Adipocyte (in vitro differentiated cells): ENCODE data around the gene SMCO4.
A peak's percentile ranks its signal among the peaks of the same experiment; 100 is the strongest.
"Not testable (repeated sequence)": the region's sequence is repeated elsewhere in the genome, so short reads cannot be mapped to it uniquely, and the experiment has no call there.

Experiments used
- DNase-seq: peaks from one replicate; pipeline ENCODE4 v3.0.0-alpha.2; 2015; ENCODE audit warnings: low read depth
- H3K27me3 ChIP-seq: replicated peaks from 2 replicates; pipeline ENCODE4 v1.7.0; 2013; ENCODE audit warnings: mild to moderate bottlenecking, low read length, moderate library complexity; ENCODE audit not compliant: control insufficient read depth, insufficient read depth
- H3K36me3 ChIP-seq: 2 replicates; pipeline ENCODE4 v1.7.0; 2013; ENCODE audit warnings: low read length, mild to moderate bottlenecking, moderate library complexity; ENCODE audit not compliant: control insufficient read depth, insufficient read depth, severe bottlenecking
- H3K4me1 ChIP-seq: 2 replicates; pipeline ENCODE4 v1.7.0; 2013; ENCODE audit warnings: mild to moderate bottlenecking, low read length, moderate library complexity; ENCODE audit not compliant: control insufficient read depth, insufficient read depth
- H3K4me3 ChIP-seq: 2 replicates; pipeline ENCODE4 v1.7.0; 2013; ENCODE audit warnings: mild to moderate bottlenecking, low read length, moderate library complexity
- H3K9ac ChIP-seq: 2 replicates; pipeline ENCODE4 v1.7.0; 2013; ENCODE audit warnings: mild to moderate bottlenecking, low read length, moderate library complexity
- H3K9me3 ChIP-seq: 2 replicates; pipeline ENCODE4 v1.7.0; 2013; ENCODE audit warnings: mild to moderate bottlenecking, low read length, moderate library complexity; ENCODE audit not compliant: control insufficient read depth

The SMCO4 gene, protein sequence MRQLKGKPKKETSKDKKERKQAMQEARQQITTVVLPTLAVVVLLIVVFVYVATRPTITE

DNA sequence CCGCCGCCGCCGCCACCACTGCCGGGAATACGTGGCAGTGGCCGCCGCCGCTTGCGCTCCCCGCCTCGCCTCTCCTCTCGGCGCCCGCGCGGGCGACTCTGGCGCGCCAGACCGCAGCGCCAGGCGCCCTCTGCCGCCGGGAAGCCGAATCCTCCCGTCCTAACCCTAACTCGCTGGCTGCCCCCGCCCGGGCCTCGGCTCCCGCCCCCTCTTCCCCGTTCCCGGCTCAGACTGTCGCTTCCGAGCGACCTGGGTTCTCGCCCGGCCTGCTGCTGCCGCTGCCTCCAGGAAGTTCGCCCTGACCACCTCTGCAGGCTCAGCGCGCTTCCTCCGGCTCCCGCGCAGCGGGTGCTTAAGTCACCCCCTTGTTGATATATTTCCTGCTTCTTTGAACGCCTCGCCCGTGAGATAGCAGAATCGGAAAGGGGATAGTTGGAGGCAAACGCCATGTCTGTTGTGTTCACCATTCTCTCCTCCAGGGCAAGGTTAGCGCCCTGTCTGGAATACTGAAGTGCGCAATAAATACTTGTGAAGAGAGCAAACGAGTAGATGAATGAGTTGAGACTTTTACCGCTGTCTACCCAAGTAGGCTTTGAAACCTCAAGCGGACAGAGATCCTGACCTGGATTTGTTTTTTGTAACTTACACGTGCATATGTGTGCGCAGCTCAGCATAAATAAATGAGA is at the start of gene SMCO4:
Gene SMCO4, minus strand, starts transcription at position 100 of the 686 bp plus-strand sequence. CDS start 64,202 bp downstream, outside the sequence.
- DNase-seq, result peak; percentile 95
- no peaks in the 10 kb centered on the region for H3K9me3 ChIP-seq
- no peaks in the 10 kb centered on the region for H3K36me3 ChIP-seq
- peak within 1 kb of the TSS; percentile 86 for H3K4me3 ChIP-seq
- peaks cover 6% of the 10 kb centered on the region for H3K4me1 ChIP-seq
- peak within 1 kb of the TSS; percentile 82 for H3K9ac ChIP-seq
- peaks cover 8% of the 10 kb centered on the region for H3K27me3 ChIP-seq

DNA sequence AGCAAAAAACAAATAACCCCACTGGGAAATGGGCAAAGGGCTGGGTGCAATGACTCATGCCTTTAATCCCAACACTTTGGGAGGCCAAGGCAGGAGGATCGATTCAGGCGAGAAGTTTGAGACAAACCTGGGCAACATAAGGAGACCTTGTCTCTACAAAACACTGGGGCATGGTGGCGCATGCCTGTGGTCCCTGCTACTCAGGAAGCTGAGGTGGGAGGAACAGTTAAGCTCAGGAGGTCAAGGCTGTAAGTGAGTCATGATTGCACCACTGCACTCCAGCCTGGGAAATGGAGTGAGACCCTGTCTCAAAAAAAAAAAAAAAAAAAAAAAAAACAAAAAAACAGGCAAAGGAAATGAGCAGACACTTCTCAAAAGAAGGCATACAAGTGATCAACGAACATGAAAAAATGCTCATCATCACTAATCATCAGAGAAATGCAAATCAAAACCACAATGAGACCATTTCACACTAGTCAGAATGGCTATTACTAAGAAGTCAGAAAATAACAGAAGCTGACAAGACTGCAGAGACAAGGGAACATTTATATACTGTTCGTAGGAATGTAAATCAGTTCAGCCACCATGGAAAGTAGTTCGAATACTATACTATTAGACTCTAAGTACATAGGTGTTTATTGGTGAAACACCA is 48.2 kb upstream of the SMCO4 start:
- H3K9me3 ChIP-seq, result no peaks in the 10 kb centered on the region
- H3K36me3 ChIP-seq, result no peaks in the 10 kb centered on the region
- no peak for DNase-seq
- H3K27me3 ChIP-seq, result peaks cover 12% of the 10 kb centered on the region
- no peaks in the 10 kb centered on the region for H3K4me1 ChIP-seq
- no peak overlapping the region for H3K9ac ChIP-seq
- H3K4me3 ChIP-seq, result no peak overlapping the region

DNA sequence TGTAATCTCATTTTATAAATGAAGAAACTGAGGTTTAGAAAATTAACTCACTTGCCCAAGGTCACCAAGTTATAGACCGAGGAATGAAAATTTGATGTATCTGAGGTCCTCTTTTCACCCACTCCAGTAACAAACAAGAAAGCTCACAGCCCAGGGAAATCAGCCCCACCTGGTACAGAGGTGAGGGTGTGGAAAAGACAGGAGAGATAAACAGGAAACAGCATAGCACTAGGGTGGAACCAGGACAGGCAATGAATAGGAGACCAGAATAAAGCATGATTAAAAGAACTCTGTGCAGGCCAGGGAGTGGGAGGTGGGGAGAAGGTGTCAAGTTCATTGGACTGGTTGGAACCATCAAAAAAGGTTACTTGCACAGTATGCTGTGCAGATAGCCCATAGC is 46.2 kb upstream of the SMCO4 start:
- no peak for DNase-seq

GRCh38 chr11:93587858-93588581 is 44.8 kb upstream of the SMCO4 start:
- peaks cover 12% of the 10 kb centered on the region for H3K27me3 ChIP-seq
- H3K36me3 ChIP-seq, result no peaks in the 10 kb centered on the region
- peaks cover 6% of the 10 kb centered on the region for H3K4me1 ChIP-seq
- H3K9me3 ChIP-seq, result no peaks in the 10 kb centered on the region
- DNase-seq, result no peak
- H3K9ac ChIP-seq, result no peak overlapping the region
- H3K4me3 ChIP-seq, result no peak overlapping the region

More for the DNA sequence above, 46.2 kb upstream of the SMCO4 start:
- H3K4me1 ChIP-seq, result peaks cover 6% of the 10 kb centered on the region
- no peak overlapping the region for H3K9ac ChIP-seq
- peaks cover 12% of the 10 kb centered on the region for H3K27me3 ChIP-seq
- H3K9me3 ChIP-seq, result no peaks in the 10 kb centered on the region
- no peak overlapping the region for H3K4me3 ChIP-seq
- H3K36me3 ChIP-seq, result no peaks in the 10 kb centered on the region

- H3K4me3 ChIP-seq, H3K9me3 ChIP-seq: not testable (repeated sequence)
These were observed 44.2 kb upstream of the SMCO4 start for GRCh38 chr11:93587425-93587824.

DNA sequence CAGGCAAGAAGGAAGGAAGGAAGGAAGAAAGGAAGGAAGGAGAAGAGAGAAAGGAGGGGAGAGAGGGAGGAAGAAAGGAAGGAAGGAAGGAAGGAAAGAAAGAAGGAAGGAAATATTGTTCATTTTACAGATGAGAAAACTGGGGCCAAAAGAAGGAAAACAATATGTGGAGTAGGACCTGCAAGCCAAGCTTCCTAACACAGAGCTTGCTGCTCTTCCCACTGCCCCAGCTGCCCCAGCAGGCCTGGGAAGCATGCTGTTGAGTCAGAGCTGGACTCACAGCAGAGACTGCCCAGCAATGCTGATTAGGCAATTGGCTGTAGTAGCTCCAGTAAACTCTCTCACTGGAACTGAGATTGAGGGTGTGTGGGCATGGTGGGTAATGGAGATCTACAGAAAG is 42.6 kb upstream of the SMCO4 start:
- H3K4me1 ChIP-seq, result peaks cover 6% of the 10 kb centered on the region
- no peak overlapping the region for H3K4me3 ChIP-seq
- H3K27me3 ChIP-seq, result peaks cover 12% of the 10 kb centered on the region
- H3K9me3 ChIP-seq, result peaks cover 3% of the 10 kb centered on the region
- H3K36me3 ChIP-seq, result no peaks in the 10 kb centered on the region
- no peak overlapping the region for H3K9ac ChIP-seq
- peak; percentile 49 for DNase-seq

More at GRCh38 chr11:93587425-93587824, 44.2 kb upstream of the SMCO4 start:
- peaks cover 12% of the 10 kb centered on the region for H3K27me3 ChIP-seq
- not testable (repeated sequence) for H3K9ac ChIP-seq, H3K36me3 ChIP-seq, H3K4me1 ChIP-seq, DNase-seq

GRCh38 chr11:93583490-93583889 is 40.3 kb upstream of the SMCO4 start:
- Histone ChIP-seq H3K4me1 (peaks cover 6% of the 10 kb centered on the region), H3K9me3 (peaks cover 11% of the 10 kb centered on the region), H3K27me3 (peaks cover 6% of the 10 kb centered on the region), H3K9ac (no peak overlapping the region), H3K36me3 (no peaks in the 10 kb centered on the region), H3K4me3 (no peak overlapping the region)
- DNase-seq, result no peak

- Histone ChIP-seq H3K9me3 (peaks cover 14% of the 10 kb centered on the region), H3K27me3 (no peaks in the 10 kb centered on the region), H3K4me1 (peaks cover 17% of the 10 kb centered on the region), H3K36me3 (no peaks in the 10 kb centered on the region), H3K4me3 (no peak overlapping the region), H3K9ac (no peak overlapping the region)
- no peak for DNase-seq
These were observed 36.1 kb upstream of the SMCO4 start for GRCh38 chr11:93579187-93579751.

GRCh38 chr11:93577286-93577685 is 34.1 kb upstream of the SMCO4 start:
- Histone ChIP-seq H3K9ac (peak overlapping the region; percentile 54), H3K4me3 (no peak overlapping the region), H3K9me3 (peaks cover 11% of the 10 kb centered on the region), H3K27me3 (no peaks in the 10 kb centered on the region), H3K36me3 (no peaks in the 10 kb centered on the region), H3K4me1 (peaks cover 17% of the 10 kb centered on the region)
- DNase-seq, result no peak

DNA sequence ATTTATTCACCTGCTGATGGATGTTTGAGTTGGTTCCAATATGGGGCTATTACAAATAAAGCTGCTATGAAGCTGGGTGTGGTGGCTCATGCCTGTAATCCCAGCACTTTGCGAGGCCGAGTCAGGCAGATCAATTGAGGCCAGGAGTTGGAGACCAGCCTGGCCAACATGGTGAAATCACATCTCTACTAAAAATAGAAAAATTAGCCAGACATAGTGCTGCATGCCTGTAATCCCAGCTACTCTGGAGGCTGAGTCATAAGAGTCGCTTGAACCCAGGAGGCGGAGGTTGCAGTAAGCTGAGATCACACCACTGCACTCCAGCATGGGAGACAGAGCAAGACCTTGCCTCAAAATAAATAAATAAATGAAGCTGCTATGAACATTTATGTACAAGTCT is 33.7 kb upstream of the SMCO4 start:
- peak overlapping the region; percentile 54 for H3K9ac ChIP-seq
- H3K27me3 ChIP-seq, H3K4me3 ChIP-seq, H3K36me3 ChIP-seq, DNase-seq: not testable (repeated sequence)
- H3K4me1 ChIP-seq, result peaks cover 17% of the 10 kb centered on the region
- H3K9me3 ChIP-seq, result peaks cover 11% of the 10 kb centered on the region
